GF-D8 (cell line): ENCODE results near the gene AXIN1.
"Not testable (repeated sequence)": the region's sequence is repeated elsewhere in the genome, so short reads cannot be mapped to it uniquely, and the experiment has no call there.

Experiments used
- DNase-seq: peaks from one replicate; lab custom pipeline; 2025; lab: John Stamatoyannopoulos, UW

The AXIN1 gene

DNA sequence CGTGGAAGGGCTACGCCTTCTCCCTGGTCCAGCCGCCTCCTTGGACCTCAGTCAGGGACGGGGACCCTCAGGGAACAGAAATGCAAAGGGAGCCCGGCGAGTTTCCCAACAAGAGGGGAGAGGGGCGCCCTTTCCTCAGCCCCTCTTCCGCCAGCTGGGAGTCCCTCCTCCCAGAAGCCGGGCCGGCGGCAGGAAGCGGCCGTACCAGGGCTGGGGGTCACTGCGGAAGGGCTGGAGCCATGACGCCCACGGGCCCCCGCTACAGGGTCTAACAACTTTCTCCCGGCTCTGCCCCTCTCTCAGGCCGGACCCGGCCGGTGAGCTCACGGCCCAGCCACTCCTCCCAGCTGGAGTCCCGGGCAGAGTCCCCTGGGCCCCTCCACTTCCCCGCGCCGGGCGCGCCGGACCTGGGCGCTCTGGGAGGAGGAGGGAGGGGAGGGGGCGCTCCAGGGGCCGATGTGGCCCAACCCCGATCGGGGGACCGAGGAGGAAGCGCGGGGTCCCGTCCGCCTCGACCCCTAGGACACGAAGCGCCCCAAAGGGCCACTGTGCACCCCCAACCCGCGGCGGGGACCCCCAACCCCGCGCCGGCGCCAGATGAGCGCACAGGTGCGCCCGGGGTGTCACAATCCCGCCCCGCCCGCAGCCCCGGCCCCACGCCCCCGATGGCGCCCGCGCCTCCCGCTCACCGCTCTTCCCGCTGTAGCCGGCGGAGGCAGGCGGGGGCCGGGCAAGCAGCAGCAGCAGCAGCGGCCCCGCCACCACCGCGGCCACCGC lies 28.7 kb upstream of the AXIN1 start:
- DNase-seq: no peak

DNA sequence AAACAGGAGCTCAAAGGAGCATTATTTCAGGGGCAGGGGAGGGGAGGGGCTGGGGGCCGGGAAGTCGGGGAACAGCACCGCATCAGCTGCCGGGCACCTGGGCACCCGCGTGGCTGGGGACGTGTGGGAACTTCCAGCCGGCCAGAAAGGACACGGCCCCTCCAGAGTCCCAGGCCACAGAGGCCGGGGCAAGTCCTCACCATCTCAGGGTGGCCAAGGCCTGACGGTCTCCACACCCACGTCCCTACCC lies 28.2 kb upstream of the AXIN1 start:
- no peak for DNase-seq

DNA sequence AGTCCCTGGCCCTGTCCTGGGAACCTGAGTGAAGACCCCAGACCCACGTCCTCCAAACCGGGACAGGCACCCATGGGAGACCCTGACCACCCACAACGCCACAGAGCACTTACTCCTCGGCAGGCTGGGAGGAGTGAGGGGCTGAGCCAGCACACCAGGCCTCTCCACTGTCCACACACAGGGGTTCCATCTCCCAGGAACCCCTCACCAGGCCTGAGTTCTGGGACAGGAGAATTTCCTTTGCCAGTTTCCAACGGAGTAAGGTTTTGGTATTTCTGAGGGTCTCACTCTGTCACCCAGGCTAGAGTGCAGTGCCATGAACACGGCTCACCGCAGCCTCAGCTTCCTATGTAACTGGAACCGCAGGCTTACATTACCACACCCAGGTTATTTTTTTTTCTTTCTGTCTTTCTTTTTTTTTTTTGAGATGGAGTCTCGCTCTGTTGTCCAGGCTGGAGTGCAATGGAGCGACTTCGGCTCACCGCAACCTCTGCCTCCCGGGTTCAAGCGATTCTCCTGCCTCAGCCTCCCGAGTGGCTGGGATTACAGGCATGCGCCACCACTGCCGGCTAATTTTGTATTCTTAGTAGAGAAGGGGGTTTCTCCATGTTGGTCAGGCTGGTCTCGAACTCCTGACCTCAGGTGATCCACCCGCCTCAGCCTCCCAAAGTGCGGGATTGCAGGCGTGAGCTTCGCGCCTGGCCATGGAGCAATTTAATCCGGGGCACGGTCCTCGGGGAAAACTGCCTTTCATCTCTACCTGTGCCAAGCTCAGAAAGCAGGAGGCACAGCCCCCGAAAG lies 27.6 kb upstream of the AXIN1 start:
- DNase-seq: no peak

DNA sequence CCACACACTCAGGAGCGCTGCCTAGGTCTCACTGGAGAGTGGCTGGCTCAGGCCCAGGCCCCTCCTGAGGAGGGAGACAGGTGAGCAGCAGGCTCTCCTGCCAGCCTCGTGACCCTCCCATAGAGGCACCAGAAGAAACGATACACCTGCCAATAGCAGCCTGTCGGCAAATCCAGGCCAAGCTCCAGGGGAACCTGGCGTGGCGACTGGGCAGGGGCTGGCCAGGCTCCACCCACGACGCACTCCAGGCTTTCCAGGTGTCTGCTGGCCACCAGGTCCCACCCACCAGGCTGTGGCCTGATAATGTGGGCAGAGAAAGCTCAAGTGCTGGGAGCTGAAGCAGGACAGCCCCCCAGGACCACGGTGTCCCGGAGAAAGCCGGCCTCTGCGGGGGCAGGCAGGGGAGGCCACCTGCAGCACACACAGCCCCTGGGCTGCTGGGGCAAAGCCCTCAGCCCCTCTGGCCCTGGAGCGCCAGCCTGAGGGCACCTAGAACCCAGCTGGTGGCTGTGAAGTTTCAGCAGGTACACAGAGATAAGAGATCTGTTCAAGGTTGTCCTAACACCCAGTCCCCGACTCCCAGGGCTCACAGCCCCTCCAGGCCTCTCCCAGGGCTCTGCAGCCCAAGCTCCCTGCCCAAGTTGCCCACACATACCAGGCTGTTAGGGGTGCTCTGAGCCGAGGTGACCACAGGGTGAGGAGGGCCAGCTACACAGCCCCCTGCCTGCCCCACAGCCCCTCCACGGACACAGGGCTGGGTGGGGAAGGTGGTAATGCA lies 26.8 kb upstream of the AXIN1 start:
- DNase-seq: no peak

DNA sequence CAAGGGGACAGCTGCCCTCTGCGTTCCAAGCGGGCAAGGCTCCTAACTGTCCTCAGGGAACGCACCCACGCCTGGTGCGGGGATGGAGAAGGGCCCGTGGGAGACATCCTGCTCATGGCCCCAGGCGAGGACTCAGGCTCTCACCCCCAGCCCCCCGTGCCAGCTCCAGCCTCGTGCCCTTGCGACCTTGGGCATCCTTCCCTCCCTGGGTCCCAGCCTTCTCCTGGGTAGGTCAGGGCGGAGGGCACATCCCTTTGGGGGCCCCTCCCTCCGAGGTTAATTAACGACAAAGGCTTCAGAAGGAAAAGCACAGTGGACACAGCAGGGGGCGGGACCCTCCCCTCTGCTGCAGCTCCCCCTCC lies 26.3 kb upstream of the AXIN1 start:
- no peak for DNase-seq

DNA sequence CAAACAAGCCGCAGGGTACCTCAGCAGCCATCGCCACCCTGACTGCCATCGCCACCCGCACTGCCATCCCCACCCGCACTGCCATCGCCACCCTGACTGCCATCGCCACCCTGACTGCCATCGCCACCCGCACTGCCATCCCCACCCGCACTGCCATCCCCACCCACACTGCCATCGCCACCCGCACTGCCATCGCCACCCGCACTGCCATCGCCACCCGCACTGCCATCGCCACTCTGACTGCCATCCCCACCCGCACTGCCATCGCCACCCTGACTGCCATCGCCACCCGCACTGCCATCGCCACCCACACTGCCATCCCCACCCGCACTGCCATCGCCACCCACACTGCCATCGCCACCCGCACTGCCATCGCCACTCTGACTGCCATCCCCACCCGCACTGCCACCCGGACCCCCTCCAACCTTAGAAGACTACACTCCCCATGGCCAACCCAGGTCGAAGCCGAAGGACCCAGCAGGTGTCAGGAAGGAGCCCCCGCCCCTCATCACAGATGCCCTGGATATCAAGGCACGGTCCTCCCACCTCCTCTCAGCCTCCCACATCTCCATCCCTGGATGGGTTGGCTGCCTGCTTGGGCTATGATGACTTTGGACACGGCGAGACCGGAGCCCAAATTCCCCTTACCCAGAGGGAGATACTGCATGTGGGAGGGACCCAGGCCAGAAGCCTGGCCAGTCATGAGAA lies 25.7 kb upstream of the AXIN1 start:
- DNase-seq: not testable (repeated sequence)

DNA sequence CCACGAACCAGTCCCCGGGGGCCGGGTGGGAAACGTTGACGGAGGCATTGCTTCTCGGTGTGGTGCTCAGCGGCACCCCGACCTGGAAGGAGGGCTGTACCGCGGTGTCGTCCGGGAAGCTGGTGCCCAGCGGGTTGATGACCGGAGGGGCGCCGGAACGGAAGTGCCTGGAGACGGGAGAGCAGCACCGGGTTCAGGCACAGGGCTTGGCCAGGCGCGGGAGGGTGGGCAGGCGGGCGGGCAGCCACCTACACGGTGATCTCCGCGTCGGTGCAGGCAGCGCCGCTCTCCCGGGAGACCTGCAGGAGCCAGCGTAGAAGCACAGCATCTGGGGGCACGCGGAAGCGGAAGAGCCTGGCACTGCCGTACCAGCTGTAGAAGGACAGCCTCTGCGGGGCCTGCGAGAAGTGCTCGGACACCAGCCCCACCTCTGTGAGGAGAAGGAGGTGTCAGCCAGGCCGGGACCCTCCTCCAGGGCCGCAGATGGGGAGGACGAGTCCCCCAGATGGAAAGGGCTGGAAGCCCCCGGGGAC lies 25.0 kb upstream of the AXIN1 start:
- DNase-seq: no peak

DNA sequence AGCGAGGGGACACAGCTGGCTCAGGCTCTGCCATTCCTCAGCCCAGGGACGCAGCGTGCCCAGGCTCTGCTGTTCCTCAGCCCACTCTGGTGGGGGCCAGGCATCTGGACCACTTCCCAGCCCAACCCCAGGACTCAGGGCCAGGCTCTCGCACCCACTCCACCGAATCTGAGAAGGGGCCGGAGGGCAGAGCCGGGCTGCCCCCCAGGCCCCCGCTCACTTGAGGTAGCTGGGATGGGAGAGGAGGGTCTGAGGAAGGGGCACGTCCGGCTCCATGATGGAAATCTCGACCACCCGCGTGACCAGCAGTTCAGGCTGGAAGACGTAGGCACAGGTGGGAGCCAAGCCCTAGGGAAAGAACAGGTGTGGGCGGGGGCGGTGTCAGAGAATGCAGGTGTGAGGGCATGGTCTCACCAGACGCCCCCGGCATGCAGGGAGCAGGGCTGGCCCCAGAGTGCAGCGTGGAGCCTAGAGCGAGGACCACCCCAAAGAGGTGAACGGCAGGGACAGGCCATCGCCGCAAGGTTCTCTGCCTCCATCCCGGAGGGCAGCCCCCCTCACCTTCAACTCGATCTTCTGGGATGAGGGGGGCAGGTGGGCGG lies 24.4 kb upstream of the AXIN1 start:
- no peak for DNase-seq

DNA sequence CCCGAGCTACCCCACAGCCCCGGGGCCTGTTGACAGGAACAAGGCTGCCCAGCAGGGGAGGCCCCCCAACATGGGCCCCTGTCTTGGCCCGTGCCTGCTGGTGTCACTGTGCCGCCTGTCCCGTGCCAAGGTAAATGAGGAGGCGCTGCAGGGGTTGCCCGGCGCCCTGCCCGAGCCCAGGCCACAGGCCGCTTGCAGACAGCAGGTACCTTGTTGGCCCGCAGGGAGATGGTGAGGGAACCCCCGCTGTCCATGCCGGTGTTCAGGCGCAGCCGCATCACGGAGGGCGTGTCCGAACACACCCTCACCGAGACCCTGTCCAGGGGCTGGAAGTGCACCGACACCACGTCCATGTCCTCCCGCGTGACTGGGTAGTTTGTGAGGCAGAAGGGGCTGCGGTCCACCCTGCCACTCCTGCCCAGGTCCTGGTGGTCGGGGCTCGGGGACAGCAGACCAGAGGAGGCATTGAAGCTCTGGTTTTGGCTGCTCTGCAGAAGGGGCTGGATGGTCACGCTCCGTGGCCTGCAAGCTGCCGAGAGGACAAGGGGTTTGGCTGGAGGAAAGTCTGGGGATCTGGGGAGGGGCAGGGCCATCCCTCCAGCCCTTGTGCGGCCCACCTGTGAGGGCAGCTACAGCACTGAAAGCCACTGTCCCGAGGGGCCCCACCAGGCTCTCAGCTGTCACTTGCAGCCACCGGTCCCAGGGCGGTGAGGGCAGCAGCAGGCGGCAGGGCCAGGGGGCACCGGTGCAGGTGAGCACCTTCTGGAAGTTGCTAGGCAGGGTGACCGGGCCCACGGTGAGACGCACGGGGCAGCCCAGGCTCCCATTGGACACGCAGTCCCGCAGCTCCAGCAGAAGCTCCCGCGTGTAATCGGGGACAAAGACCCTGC lies 23.6 kb upstream of the AXIN1 start:
- no peak for DNase-seq

DNA sequence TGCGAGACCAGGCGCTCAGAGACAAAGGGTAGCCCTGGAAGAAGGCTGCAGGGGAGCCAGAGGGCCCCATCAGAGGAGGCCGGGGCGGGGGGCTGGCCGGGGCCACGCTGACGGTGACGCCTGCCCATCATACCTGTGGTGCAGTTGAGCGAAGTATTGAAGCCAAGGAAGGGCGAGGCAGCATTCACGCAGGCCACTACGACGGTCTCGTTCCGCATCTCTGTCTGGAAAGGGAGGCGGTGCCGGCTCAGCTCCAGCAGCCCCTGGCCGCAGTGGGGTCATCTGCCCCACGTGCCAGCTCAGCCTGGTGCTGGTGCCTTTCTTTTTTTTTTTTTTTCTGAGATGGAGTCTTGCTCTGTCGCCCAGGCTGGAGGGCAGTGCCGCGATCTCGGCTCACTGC lies 22.7 kb upstream of the AXIN1 start:
- DNase-seq: no peak

DNA sequence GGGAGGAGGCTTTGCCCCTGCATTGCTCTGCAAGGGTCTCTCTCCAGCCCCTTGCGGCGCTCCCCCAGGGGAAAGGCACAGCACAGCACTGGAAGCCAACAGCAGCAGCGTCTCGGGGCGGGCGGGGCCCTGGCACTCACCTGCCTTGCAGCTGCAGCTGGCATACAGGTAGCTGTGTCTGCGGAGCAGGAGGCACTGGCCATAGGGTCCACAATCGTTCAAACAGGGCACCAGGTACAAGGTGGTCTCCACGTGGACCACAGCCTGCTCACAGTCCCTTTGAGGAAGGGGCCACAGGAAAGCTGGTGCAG lies 22.0 kb upstream of the AXIN1 start:
- no peak for DNase-seq

DNA sequence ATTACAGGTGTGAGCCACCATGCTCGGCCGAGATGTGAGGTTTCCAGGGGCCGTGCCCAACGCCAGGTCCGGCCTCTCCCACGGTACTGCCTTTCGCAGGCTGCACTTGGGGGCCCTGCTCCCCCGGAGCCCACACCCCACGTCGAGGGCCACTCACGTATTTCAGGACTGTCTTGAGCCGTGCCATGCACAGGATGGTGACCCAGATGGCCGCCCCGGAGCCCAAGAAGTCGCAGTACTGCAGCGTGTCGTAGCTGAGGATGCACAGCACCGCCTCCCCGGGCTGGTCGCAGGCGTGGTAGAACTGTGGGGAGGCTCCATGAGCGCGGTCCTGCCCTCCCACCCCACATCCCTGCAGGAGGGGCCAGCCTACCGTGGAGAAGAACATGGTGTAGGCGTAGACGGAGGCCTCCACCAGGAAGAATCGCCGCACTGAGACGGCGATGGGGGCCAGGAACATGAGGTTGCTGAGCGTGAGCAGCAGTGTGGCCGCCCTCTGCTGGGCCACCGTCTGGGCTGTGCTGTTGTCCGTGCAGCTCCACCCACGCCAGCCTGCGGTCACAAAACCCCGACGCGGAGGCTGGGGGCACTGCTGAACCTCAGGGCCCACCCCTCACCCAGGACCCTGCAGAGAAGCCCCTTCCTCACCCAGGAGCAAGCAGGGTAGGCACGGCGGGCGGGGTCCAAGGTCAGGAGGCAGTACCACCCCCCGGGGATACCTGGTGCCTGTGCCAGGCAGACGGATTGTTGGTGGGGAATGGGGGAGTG lies 21.5 kb upstream of the AXIN1 start:
- no peak for DNase-seq

DNA sequence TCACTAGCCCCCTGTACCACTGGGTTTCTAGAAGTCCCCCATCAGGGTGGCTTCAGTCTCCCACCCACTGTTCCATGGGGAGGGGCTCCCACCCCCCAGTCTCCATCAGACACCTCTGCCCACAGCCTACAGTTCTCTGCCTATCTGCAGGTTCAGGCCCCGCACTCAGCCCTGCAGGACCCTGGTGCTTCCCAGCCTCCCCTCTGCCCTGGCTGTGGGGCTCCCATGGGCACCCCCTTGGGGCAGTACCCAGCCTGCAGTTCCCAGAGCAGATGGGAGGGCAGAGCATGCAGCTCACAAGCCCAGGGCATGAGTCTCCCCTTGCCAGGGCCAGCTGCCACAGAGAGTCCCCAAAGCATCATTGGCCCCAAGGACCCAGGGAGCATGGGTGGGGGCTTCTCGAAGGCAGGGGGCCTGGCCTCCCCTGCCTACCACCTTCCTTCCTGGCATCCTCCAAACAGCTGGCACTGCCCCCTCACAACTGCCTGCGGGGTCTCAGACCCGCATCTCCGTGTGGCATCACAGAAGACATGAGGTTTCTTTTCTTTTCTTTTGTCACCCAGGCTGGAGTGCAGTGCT lies 20.6 kb upstream of the AXIN1 start:
- DNase-seq: no peak

DNA sequence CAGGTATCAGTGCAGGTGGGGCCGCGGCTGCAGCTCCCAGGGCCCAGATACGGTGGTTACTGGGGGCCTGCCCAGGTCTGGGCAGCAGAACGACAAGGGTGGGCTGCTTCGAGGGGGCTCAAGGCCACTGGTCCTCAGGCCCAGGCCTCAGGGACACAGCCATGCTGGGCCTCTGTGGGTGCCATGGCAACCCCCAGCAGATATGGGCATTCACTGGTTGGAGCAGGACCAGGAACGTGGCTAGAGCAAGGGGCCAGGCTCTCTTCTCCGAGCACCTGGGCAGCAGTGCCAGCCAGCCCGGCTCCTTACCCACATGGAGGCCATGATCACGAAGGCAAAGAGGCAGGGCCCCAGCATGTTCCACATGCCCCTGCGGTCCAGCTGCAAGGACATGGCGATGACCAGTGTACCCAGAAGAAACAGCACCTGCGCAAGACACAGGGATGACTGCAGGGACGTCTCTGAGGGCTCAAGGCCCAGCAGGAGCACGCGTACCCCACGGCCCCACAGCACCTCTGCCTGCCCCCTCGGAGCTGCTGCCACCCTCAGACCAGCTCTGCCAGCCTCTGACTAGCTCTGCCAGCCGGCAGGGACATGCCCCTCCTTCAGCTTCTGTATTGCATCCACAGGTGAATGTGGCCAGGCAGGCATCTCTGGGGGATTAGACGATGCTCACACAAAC lies 19.9 kb upstream of the AXIN1 start:
- no peak for DNase-seq

DNA sequence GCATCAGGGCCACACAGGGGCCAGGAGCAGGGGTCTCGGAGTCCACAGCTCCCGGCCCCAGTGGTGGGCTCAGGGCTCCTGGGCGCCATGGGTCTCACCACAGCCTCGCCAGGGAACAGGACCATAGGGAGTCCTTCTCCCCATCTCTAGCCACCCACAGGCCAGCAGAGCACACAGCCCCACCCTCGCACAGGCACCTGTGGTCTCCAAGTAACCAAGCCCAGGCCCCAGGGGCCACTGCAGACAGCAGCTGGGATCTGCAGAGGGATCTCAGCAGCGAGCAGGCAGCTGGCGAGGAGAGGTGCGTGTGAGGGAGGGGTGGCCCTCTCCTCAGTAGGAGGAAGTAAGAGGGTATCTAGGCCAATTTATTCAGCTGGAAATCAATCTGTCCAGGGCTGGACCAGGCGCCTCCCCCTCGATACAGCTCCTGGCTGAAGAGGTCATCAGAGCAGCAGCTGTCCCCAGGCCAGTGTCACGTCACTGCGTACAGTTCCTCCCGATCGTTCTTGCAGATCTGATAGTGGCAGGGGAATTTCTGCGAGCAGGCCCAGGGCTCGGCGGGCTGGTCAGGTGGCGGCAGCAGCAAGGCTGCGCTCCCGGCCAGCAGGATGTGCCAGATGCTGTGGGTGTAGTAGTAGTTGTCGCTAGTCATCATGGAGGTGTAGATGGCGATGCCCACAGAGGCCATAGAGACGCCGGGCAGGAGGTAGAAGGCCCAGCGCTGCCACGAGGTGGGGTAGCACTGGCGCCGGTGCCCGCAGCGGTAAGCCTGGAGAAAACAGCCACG lies 19.2 kb upstream of the AXIN1 start:
- DNase-seq: no peak

DNA sequence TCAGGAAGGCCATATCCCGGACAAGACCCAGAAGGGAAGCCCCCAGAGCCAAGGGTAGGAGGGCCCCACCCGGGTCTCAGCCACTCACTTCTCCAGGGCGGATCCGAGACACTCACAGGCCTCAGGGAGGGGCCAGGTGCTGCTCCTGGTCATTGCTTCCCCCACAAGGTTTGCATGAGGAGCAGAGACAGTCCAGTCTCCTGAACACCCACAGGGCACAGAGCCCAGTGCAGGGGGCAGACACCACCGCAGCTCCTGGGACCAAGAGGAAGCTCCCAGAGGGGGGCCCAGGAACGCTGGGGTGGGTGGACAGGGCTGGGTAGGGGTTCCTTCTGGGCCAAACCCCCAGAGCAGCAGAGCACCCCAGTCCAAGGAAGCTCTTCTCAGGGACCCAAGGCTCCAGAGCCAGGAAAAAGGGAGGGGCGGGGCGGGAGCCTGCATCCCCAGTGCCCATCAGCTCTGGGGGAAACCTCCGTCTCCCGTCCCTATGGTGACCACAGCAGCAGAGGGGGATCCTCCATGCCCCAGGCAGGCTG lies 18.5 kb upstream of the AXIN1 start:
- DNase-seq: no peak

DNA sequence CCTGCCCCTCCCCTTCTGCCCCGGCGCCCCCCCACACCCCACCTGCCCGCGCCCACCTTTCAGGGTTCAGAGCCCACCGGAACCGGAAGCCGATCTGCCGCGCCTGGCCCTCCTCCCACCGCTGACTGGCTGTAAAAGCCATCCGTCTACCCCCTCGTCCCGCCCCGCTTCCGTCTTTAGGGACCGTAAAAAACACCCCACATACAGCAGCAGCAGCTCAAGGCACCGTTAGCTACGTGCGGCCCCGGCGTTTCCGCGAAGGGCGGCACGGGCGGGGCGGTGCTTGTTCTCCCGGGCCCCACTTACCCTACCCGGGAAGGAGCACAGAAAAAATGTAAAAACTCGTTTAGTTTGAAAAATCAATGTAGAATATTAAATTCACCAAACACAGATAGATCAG lies 17.9 kb upstream of the AXIN1 start, which contains the start of gene MRPL28:
Gene MRPL28 (minus strand): TSS at position 96 of the 400 bp plus-strand sequence. CDS start 320 bp downstream, outside the sequence.
- peak; percentile 84 for DNase-seq

DNA sequence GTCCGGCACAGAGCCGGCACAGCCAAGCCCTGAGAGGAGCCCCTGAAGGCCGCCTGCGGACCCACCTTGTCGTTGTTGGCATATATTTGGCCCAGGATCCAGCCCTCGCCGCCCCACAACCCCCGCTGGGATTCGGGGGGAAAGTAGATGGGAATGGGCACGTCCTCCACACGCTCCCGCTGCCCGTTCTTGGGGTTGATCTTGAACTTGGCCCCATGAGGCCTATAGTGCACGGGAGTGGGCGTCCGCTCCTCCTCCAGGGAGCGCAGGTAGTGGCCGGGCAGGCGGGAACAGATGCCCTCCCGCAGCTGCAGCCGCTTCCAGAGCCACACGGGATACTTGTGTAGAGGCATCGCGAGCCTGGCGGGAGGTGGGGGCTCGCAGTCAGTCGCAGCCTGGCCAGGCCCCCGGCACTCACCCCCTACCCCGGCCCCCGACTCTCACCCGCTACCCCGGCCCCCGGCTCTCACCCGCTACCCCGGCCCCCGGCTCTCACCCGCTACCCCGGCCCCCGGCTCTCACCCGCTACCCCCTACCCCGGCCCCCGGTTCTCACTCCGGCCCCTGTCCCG lies 17.4 kb upstream of the AXIN1 start:
- no peak for DNase-seq
